ENCODE measurements around the gene SPACA4.

SPACA4 gene

DNA sequence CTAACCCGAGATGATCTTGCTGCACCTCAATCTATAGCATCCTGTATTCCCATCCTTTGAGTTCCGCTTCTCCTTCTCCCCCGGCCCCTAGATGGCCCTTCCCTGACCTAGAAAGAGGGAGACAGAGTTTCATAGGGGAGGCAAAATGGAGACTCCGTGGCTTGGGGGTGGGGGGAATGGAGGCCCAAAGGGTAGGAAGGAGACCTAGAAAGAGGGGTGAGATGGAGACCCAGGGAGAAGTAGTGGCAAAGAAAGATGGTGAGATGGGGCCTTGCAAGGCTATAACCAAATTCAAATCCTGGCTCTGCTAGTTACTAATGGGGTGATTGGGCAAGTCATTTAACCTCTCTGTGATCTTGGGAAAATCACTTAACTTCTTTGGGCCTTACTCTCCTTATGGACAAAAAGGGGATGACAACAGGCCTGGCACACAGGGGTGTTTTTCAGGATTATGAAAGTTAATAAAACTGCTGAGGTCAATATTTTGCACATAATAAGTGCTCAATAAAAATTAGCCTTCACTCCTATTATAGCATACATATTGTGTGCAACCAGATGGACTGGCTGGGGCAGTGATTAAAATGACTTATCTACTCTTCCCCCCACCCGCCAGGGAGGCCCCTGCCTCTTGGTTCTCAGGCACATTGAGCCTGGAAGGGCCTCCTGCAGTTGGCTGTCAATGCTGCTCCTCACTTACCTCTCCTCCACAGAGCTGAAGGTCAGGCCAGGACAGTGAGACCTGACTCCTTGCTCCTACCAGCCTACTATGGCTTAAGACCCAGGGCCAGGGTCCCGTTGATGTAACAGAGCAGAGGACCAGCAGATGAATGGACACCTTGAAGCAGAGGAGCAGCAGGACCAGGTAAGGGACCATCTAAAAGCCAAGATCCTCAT is 13.4 kb downstream of the SPACA4 start:
- peaks cover 42% of the 10 kb centered on the region for H3K36me3 ChIP-seq (ENCODE audit: insufficient read depth, insufficient read length, low read length)
- H3K27me3 ChIP-seq (ENCODE audit: insufficient read depth, insufficient read length): no peaks in the 10 kb centered on the region
- peaks cover 23% of the 10 kb centered on the region for H3K4me1 ChIP-seq (ENCODE audit: insufficient read depth, insufficient read length)
- peak overlapping the region; percentile 76 for H3K9ac ChIP-seq (ENCODE audit: insufficient read length, low read depth)
- TF ChIP-seq SUZ12 (IDR thresholded peaks at IDR 0.05; ENCODE audit: extremely low read depth, insufficient read depth, insufficient read length): no peak
- TF ChIP-seq YY1 (IDR thresholded peaks at IDR 0.05; ENCODE audit: insufficient read depth, insufficient read length): no peak
- no peak for TF ChIP-seq ZNF274 (IDR thresholded peaks at IDR 0.05; ENCODE audit: low read depth, low read length)
- DNase-seq (ENCODE audit: low read depth, low spot score): no peak
- H3K4me3 ChIP-seq (ENCODE audit: insufficient read length, low read depth): peak overlapping the region; percentile 96
- H3K9me3 ChIP-seq (ENCODE audit: insufficient read depth, low read length): no peaks in the 10 kb centered on the region

DNA sequence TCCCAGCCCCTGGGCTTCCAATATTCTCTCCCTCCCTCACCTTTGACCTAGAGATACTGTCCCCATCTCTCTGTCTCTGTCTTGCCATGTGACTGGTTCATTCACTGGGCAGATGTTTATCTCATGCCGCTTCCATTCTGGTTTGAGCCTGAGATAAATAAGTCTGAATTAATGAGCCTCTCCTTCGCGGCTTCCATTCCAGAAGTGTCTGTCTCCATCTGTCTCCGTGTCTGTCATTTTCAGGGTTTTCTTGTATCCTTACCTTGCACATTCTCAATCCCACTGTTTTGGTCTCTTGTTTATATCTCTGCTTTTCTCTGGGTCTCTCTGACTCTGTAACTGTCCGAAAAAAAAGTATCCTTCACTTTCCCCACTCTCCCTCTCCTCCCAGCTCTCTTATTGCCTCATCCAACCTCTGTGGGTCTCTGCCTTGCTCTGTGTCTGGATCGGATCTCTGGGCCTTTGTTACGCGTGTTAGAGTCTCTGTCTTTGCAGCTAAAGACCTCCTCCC is 17.1 kb downstream of the SPACA4 start:
- no peak for TF ChIP-seq ZNF274 (IDR thresholded peaks at IDR 0.05; ENCODE audit: low read depth, low read length)
- no peak for TF ChIP-seq YY1 (IDR thresholded peaks at IDR 0.05; ENCODE audit: insufficient read depth, insufficient read length)
- TF ChIP-seq SUZ12 (IDR thresholded peaks at IDR 0.05; ENCODE audit: extremely low read depth, insufficient read depth, insufficient read length): no peak
- Histone ChIP-seq H3K27me3 (ENCODE audit: insufficient read depth, insufficient read length) (no peaks in the 10 kb centered on the region), H3K9ac (ENCODE audit: insufficient read length, low read depth) (peak overlapping the region; percentile 15), H3K36me3 (ENCODE audit: insufficient read depth, insufficient read length, low read length) (peaks cover 17% of the 10 kb centered on the region), H3K4me3 (ENCODE audit: insufficient read length, low read depth) (peak overlapping the region; percentile 10), H3K4me1 (ENCODE audit: insufficient read depth, insufficient read length) (no peaks in the 10 kb centered on the region), H3K9me3 (ENCODE audit: insufficient read depth, low read length) (no peaks in the 10 kb centered on the region)
- no peak for DNase-seq (ENCODE audit: low read depth, low spot score)

DNA sequence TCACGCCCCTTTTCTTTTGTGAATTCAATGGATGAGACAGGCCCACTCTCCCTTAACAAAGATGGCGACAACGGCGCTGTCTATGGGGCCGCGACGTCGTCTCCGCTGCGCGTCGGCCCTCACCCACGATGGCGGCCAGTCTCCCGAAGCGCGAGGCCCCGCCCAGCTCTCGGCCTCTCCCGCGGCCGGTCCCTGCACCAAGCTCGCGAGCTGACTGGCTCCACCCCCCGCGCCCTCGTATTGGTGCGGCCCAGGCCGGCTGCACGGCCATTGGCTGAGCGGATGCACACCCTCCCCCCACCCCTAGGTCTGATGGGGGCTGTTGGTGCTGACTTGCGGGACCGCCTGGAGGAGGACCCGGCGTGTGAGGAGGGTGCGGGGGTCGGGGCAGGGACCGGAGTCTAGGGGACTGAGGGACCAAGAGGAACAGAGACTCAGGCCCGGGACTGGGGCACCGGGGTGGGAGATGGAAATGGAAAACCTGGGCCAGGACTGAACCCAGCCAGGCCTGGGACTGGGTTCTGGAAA is 17.6 kb downstream of the SPACA4 start:
- Histone ChIP-seq H3K4me3 (ENCODE audit: insufficient read length, low read depth) (peak overlapping the region; percentile 67), H3K36me3 (ENCODE audit: insufficient read depth, insufficient read length, low read length) (peaks cover 17% of the 10 kb centered on the region), H3K9me3 (ENCODE audit: insufficient read depth, low read length) (no peaks in the 10 kb centered on the region), H3K9ac (ENCODE audit: insufficient read length, low read depth) (peak overlapping the region; percentile 84), H3K4me1 (ENCODE audit: insufficient read depth, insufficient read length) (no peaks in the 10 kb centered on the region), H3K27me3 (ENCODE audit: insufficient read depth, insufficient read length) (no peaks in the 10 kb centered on the region)
- peak; percentile 94 for DNase-seq (ENCODE audit: low read depth, low spot score)
- TF ChIP-seq SUZ12 (IDR thresholded peaks at IDR 0.05; ENCODE audit: extremely low read depth, insufficient read depth, insufficient read length): no peak
- TF ChIP-seq YY1 (IDR thresholded peaks at IDR 0.05; ENCODE audit: insufficient read depth, insufficient read length): peak; percentile 97

DNA sequence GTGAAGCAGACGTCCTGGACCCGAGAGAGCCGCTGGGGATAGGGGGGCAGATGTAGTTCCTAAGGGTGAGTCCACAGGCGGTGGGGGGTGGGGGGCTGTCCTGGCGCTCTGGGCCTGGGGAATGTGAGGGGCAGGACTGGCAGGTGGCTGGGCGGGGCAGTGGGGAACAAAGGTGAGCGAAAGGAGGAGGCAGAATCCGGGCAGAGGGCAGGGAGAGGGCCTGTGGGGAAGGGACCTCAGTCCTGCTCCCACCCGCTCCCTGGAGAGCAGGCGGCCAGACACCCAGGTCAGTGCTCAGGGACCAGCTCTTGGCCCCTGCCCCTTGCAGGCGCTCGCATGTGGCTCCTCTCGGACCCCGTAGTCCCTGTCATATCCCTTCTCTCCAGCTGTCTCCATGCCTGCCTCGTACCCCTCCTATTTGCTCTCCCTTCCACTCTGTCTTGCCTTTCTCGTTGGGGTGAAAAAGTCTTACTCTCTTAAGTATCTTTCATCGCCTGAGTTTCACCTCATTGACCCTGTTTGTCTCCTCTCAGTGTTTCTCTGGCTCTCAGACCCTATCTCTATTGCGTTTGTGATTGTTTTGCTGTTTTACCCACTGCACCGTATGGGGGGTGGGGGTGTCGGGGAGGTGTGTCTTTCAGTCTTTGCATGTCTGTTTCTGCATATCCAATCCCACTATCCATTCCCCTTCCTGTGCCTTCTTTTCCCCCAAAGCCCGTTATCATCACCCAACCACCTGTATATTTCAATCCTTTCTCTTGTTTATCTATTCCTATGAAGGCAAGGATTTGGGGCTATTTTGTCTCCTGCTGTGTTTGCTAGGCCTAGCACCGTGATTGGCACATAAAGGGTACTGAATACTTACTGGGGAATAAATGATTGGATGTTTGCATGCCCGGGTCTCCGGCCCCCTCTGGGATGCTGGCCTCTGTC is 18.5 kb downstream of the SPACA4 start:
- no peaks in the 10 kb centered on the region for H3K27me3 ChIP-seq (ENCODE audit: insufficient read depth, insufficient read length)
- H3K9ac ChIP-seq (ENCODE audit: insufficient read length, low read depth): peak overlapping the region; percentile 84
- peak overlapping the region; percentile 67 for H3K4me3 ChIP-seq (ENCODE audit: insufficient read length, low read depth)
- H3K9me3 ChIP-seq (ENCODE audit: insufficient read depth, low read length): no peaks in the 10 kb centered on the region
- TF ChIP-seq ZNF274 (IDR thresholded peaks at IDR 0.05; ENCODE audit: low read depth, low read length): no peak
- TF ChIP-seq YY1 (IDR thresholded peaks at IDR 0.05; ENCODE audit: insufficient read depth, insufficient read length): no peak
- TF ChIP-seq SUZ12 (IDR thresholded peaks at IDR 0.05; ENCODE audit: extremely low read depth, insufficient read depth, insufficient read length): no peak
- no peaks in the 10 kb centered on the region for H3K4me1 ChIP-seq (ENCODE audit: insufficient read depth, insufficient read length)
- H3K36me3 ChIP-seq (ENCODE audit: insufficient read depth, insufficient read length, low read length): peaks cover 17% of the 10 kb centered on the region
- no peak for DNase-seq (ENCODE audit: low read depth, low spot score)

DNA sequence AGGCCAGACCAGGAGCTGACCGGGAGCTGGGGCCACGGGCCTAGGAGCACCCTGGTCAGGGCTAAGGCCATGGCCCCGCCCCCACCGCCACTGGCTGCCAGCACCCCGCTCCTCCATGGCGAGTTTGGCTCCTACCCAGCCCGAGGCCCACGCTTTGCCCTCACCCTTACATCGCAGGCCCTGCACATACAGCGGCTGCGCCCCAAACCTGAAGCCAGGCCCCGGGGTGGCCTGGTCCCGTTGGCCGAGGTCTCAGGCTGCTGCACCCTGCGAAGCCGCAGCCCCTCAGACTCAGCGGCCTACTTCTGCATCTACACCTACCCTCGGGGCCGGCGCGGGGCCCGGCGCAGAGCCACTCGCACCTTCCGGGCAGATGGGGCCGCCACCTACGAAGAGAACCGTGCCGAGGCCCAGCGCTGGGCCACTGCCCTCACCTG is 19.4 kb downstream of the SPACA4 start:
- Histone ChIP-seq H3K4me1 (ENCODE audit: insufficient read depth, insufficient read length) (peaks cover under 1% of the 10 kb centered on the region), H3K36me3 (ENCODE audit: insufficient read depth, insufficient read length, low read length) (peaks cover 15% of the 10 kb centered on the region), H3K9me3 (ENCODE audit: insufficient read depth, low read length) (no peaks in the 10 kb centered on the region), H3K9ac (ENCODE audit: insufficient read length, low read depth) (peak overlapping the region; percentile 33), H3K4me3 (ENCODE audit: insufficient read length, low read depth) (no peak overlapping the region), H3K27me3 (ENCODE audit: insufficient read depth, insufficient read length) (no peaks in the 10 kb centered on the region)
- TF ChIP-seq SUZ12 (IDR thresholded peaks at IDR 0.05; ENCODE audit: extremely low read depth, insufficient read depth, insufficient read length): no peak
- TF ChIP-seq YY1 (IDR thresholded peaks at IDR 0.05; ENCODE audit: insufficient read depth, insufficient read length): no peak
- no peak for TF ChIP-seq ZNF274 (IDR thresholded peaks at IDR 0.05; ENCODE audit: low read depth, low read length)
- no peak for DNase-seq (ENCODE audit: low read depth, low spot score)

DNA sequence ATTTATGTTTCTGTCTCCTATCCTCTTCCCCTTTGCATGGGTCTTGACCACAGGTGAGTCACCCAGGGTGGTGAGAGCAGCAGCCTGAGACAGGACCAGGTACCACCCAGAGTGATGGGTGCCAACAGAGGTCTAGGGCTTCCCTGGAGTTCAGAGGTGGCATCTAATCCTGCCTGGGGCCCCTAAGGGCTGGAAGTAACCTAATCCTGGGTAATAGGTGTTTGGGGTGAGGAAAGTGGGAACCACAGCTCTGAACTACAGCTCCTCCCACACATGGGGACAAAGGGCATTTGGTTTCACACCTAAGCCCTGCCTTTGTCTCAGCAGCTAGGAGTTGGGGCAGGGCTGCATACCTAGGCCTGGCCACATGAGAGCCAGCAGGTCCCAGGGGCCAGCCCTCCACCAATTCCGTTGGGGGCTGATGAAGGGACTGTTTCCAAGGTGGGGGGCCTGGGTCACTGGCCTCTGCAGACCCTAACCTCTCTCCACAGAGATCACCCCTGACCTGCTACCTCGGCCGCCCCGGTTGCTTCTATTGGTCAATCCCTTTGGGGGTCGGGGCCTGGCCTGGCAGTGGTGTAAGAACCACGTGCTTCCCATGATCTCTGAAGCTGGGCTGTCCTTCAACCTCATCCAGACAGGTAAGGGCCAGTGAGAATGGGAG is 20.8 kb downstream of the SPACA4 start:
- no peak for DNase-seq (ENCODE audit: low read depth, low spot score)
- Histone ChIP-seq H3K9ac (ENCODE audit: insufficient read length, low read depth) (no peak overlapping the region), H3K4me3 (ENCODE audit: insufficient read length, low read depth) (no peak overlapping the region), H3K36me3 (ENCODE audit: insufficient read depth, insufficient read length, low read length) (peaks cover 13% of the 10 kb centered on the region), H3K27me3 (ENCODE audit: insufficient read depth, insufficient read length) (no peaks in the 10 kb centered on the region), H3K9me3 (ENCODE audit: insufficient read depth, low read length) (no peaks in the 10 kb centered on the region), H3K4me1 (ENCODE audit: insufficient read depth, insufficient read length) (peaks cover 4% of the 10 kb centered on the region)
- TF ChIP-seq YY1 (IDR thresholded peaks at IDR 0.05; ENCODE audit: insufficient read depth, insufficient read length) (no peak), ZNF274 (IDR thresholded peaks at IDR 0.05; ENCODE audit: low read depth, low read length) (no peak), SUZ12 (IDR thresholded peaks at IDR 0.05; ENCODE audit: extremely low read depth, insufficient read depth, insufficient read length) (no peak)

Data from NT2/D1 (cell line).